ENCODE data around the gene CHIT1. TPM values are rescaled to one million over a fixed set of nuclear protein-coding genes. Genes with fewer than 3 reads are reported as not detected.

CHIT1 gene
- total and polyA plus RNA-seq, 2 of the 8 experiments (the other 6 are each of a cell fraction or from before 2014, with no cell fraction given) = not detected

DNA sequence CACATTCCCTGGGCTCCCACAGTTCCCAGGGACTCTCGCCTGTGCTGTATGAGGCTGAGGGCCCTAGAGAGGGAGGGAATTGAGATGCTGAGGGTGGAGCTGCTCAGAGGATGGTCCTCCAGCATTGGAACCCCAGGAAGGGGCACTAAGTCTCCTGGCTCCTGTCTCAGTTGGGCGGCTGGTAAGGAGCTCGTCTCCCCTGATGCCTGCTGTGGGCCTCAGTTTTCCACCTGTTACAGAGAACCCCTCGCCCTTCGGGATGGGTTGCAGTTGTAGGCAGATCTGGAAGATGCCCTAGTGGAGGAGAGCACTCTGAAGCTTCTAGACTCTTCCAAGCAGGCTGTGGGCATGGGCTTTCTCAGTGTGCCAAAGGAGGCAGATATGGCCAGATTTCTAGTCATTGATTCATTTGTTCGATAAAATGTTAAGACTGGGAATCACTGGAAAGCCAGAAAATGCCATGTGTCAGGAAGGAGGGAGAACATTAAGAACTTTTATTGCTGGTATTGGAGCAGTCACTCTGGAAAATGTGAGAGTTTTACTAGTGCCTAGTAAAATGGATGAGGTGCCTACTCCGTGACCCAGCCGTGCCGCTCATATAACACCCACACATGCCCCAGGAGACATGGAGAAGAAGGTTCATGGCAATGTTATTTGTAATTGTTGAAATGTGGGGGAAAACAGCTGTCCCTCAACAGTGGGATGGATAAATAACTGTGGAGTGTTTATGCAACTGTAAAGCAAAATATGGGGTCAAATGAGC, 53.0 kb downstream of the CHIT1 start:
- H2BK5ac ChIP-seq (ENCODE audit: low read depth, low read length) = no peak overlapping the region
- TF ChIP-seq, protein P1, sequence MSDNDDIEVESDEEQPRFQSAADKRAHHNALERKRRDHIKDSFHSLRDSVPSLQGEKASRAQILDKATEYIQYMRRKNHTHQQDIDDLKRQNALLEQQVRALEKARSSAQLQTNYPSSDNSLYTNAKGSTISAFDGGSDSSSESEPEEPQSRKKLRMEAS (IDR thresholded peaks at IDR 0.05) = no peak
- no peak for TF ChIP-seq TEAD4 (IDR thresholded peaks at IDR 0.05; ENCODE audit: low read depth, low read length)
- TF ChIP-seq RBBP5 (IDR thresholded peaks at IDR 0.05; ENCODE audit: borderline replicate concordance, low read depth, low read length) = no peak
- TF ChIP-seq, protein P2, sequence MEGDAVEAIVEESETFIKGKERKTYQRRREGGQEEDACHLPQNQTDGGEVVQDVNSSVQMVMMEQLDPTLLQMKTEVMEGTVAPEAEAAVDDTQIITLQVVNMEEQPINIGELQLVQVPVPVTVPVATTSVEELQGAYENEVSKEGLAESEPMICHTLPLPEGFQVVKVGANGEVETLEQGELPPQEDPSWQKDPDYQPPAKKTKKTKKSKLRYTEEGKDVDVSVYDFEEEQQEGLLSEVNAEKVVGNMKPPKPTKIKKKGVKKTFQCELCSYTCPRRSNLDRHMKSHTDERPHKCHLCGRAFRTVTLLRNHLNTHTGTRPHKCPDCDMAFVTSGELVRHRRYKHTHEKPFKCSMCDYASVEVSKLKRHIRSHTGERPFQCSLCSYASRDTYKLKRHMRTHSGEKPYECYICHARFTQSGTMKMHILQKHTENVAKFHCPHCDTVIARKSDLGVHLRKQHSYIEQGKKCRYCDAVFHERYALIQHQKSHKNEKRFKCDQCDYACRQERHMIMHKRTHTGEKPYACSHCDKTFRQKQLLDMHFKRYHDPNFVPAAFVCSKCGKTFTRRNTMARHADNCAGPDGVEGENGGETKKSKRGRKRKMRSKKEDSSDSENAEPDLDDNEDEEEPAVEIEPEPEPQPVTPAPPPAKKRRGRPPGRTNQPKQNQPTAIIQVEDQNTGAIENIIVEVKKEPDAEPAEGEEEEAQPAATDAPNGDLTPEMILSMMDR (IDR thresholded peaks at IDR 0.05; ENCODE audit: control extremely low read depth in 1 of 3, insufficient read depth in 1 of 3, low read depth in 1 of 3, low read length in 3 of 3) = no peak
- TF ChIP-seq POLR2AphosphoS5 (IDR thresholded peaks at IDR 0.05; ENCODE audit: low read depth, low read length) = no peak
- TF ChIP-seq CHD1 (IDR thresholded peaks at IDR 0.05; ENCODE audit: low read depth, low read length) = no peak
- TF ChIP-seq SIX5 (IDR thresholded peaks at IDR 0.05; ENCODE audit: low read depth, low read length) = no peak
- TF ChIP-seq RNF2 (IDR thresholded peaks at IDR 0.05; ENCODE audit: borderline replicate concordance, low read depth, low read length, missing control alignments, poor library complexity, severe bottlenecking) = no peak
- TF ChIP-seq, protein P3, sequence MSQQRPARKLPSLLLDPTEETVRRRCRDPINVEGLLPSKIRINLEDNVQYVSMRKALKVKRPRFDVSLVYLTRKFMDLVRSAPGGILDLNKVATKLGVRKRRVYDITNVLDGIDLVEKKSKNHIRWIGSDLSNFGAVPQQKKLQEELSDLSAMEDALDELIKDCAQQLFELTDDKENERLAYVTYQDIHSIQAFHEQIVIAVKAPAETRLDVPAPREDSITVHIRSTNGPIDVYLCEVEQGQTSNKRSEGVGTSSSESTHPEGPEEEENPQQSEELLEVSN (IDR thresholded peaks at IDR 0.05) = no peak

More for the DNA sequence above, 53.0 kb downstream of the CHIT1 start:
- Histone ChIP-seq H4K91ac (replicated peaks; ENCODE audit: insufficient read length, low read length) (no peak overlapping the region), H3K18ac (ENCODE audit: extremely low read depth, low read length) (no peak overlapping the region), H2BK15ac (ENCODE audit: low read length) (no peak overlapping the region), H3K4me2 (ENCODE audit: insufficient read depth in 1 of 2, low read depth in 2 of 2, low read length in 2 of 2) (no peak overlapping the region), H3K9me3 (ENCODE audit: insufficient read depth in 2 of 2, low read depth in 1 of 2, low read length in 1 of 2) (no peaks in the 10 kb centered on the region), H3K23me2 (ENCODE audit: low read depth, low read length) (no peaks in the 10 kb centered on the region), H3K14ac (ENCODE audit: insufficient read length) (no peak overlapping the region), H4K20me1 (replicated peaks in 1 of 2; ENCODE audit: control insufficient read depth in 1 of 2, insufficient read depth in 2 of 2, low read length in 2 of 2) (no peaks in the 10 kb centered on the region), H3K27me3 (replicated peaks in 1 of 4; ENCODE audit: control insufficient read depth in 3 of 4, extremely low read depth in 1 of 4, insufficient read depth in 3 of 4, low read length in 3 of 4) (no peaks in the 10 kb centered on the region), H2BK20ac (ENCODE audit: low read length) (no peak overlapping the region), H4K8ac (ENCODE audit: extremely low read depth, insufficient read depth, low read length) (no peak overlapping the region), H3K23ac (ENCODE audit: insufficient read length) (no peak overlapping the region), H3K79me2 (ENCODE audit: control insufficient read depth in 1 of 2, insufficient read depth in 2 of 2, low read length in 2 of 2) (no peaks in the 10 kb centered on the region), H3K4me1 (replicated peaks in 1 of 4; ENCODE audit: control insufficient read depth in 3 of 4, insufficient read depth in 4 of 4, low read length in 3 of 4) (peaks cover 0 to 7% (median 3%) of the 10 kb centered on the region in 4 experiments; a peak in 4 of 7 replicates), H2BK12ac (ENCODE audit: low read depth, low read length) (no peak overlapping the region; the same call in 1 of the 2 replicates), H2BK120ac (replicated peaks; ENCODE audit: low read depth, low read length) (no peak overlapping the region), H2AFZ (ENCODE audit: low read length) (no peak overlapping the region), H4K5ac (ENCODE audit: insufficient read length, low read depth, low read length) (no peak overlapping the region), H2AK5ac (ENCODE audit: low read depth, low read length) (no peak overlapping the region), H3K4me3 (ENCODE audit: extremely low read depth in 1 of 4, insufficient read depth in 2 of 4, low read depth in 3 of 4, low read length in 4 of 4) (no peak overlapping the region), H3K4ac (replicated peaks; ENCODE audit: insufficient read length, low read depth, low read length) (no peak overlapping the region), H3K56ac (replicated peaks; ENCODE audit: insufficient read length, low read depth, low read length) (no peak overlapping the region), H3K79me1 (ENCODE audit: low read depth, low read length) (no peaks in the 10 kb centered on the region), H3K36me3 (ENCODE audit: control insufficient read depth in 2 of 4, insufficient read depth in 4 of 4, low read length in 3 of 4) (no peaks in the 10 kb centered on the region), H3K27ac (ENCODE audit: low read depth, low read length) (no peak overlapping the region), H3K9ac (replicated peaks in 1 of 4; ENCODE audit: extremely low read depth in 1 of 4, low read depth in 3 of 4, low read length in 3 of 4) (no peak overlapping the region)
- 84% methylated on average over 9 of the region's 9 CpGs; no CpG with 5 or more reads in 1 of the 2 experiments for WGBS, 2 experiments (ENCODE audit: extremely low coverage in 1 of 2, insufficient coverage in 1 of 2, insufficient read length in 1 of 2, insufficient replicate concordance in 2 of 2, low coverage in 1 of 2, low lambda C conversion rate in 2 of 2, missing lambda C conversion rate in 1 of 2)
- no peak for DNase-seq (ENCODE audit: low read depth in 1 of 2, low spot score in 2 of 2)
- ChIA-PET CTCF (ENCODE audit: partially characterized antibody) (interaction anchor here (0.6 to 12.8 kb wide), 23 partner anchors 7 to 1223 kb away, joined by 3 to 140 read pairs (median 6); partner anchors contain the start of genes ADORA1 and CHI3L1), POLR2A (ENCODE audit: partially characterized antibody) (no interaction called here)
- FAIRE-seq = no peak

All from H1 (cell line).